GM18870 (cell line): ENCODE measurements around the gene IQCE.

Experiments
- ATAC-seq: cut with Tn5 transposase; IDR thresholded peaks from one replicate; pipeline ENCODE4 v1.9.1; 2021; ENCODE audit warnings: moderate library complexity; ENCODE audit not compliant: unreplicated experiment

Gene IQCE

GRCh38 chr7:2613098-2613930 lies 54.5 kb downstream of the IQCE start:
- no peak for ATAC-seq

- ATAC-seq = no peak
Measured at GRCh38 chr7:2613931-2614600, 55.3 kb downstream of the IQCE start.

- no peak for ATAC-seq
Measured at GRCh38 chr7:2614631-2615330, 56.0 kb downstream of the IQCE start.

- ATAC-seq = no peak
Measured at GRCh38 chr7:2616387-2617324, 57.9 kb downstream of the IQCE start.

GRCh38 chr7:2617325-2617905 lies 58.6 kb downstream of the IQCE start:
- ATAC-seq = no peak

- no peak for ATAC-seq
Measured at GRCh38 chr7:2619116-2619515, 60.3 kb downstream of the IQCE start.

- no peak for ATAC-seq
Measured at GRCh38 chr7:2621061-2621828, 62.5 kb downstream of the IQCE start.

GRCh38 chr7:2621948-2622640 lies 63.3 kb downstream of the IQCE start:
- no peak for ATAC-seq

- no peak for ATAC-seq
Measured at GRCh38 chr7:2622869-2623697, 64.3 kb downstream of the IQCE start.

GRCh38 chr7:2623698-2624014 lies 64.9 kb downstream of the IQCE start:
- ATAC-seq = no peak

- no peak for ATAC-seq
Measured at GRCh38 chr7:2624293-2624886, 65.6 kb downstream of the IQCE start.

- no peak for ATAC-seq
Measured at GRCh38 chr7:2626498-2627117, 67.8 kb downstream of the IQCE start.

- no peak for ATAC-seq
Measured at GRCh38 chr7:2627258-2628129, 68.7 kb downstream of the IQCE start.

- ATAC-seq = no peak
Measured at GRCh38 chr7:2628130-2628482, 69.3 kb downstream of the IQCE start.

- ATAC-seq = no peak
Measured at GRCh38 chr7:2628891-2629290, 70.1 kb downstream of the IQCE start.
